ENCODE results near the gene XCL2.
"Not testable (repeated sequence)": the region's sequence is repeated elsewhere in the genome, so short reads cannot be mapped to it uniquely, and the experiment has no call there.

Gene XCL2

GRCh38 chr1:168554603-168555483, 11.0 kb upstream of the XCL2 start:
- Mint-ChIP-seq H3K4me3 (no peak overlapping the region), H3K27me3 (ENCODE audit: low read depth, poor library complexity) (no peaks in the 10 kb centered on the region), H3K27ac (peak overlapping the region; percentile 21), H3K4me1 (no peaks in the 10 kb centered on the region), H3K36me3 (ENCODE audit: low read depth) (no peaks in the 10 kb centered on the region), H3K9me3 (no peaks in the 10 kb centered on the region)
- DNase-seq, result no peak
- TF ChIP-seq CTCF (IDR thresholded peaks at IDR 0.05), result no peak

- Mint-ChIP-seq H3K9me3 (peaks cover 6% of the 10 kb centered on the region), H3K27me3 (ENCODE audit: low read depth, poor library complexity) (no peaks in the 10 kb centered on the region), H3K36me3 (ENCODE audit: low read depth) (no peaks in the 10 kb centered on the region), H3K4me3 (no peak overlapping the region), H3K4me1 (no peaks in the 10 kb centered on the region), H3K27ac (no peak overlapping the region)
- no peak for TF ChIP-seq CTCF (IDR thresholded peaks at IDR 0.05)
- DNase-seq, result no peak
Measured at GRCh38 chr1:168553680-168554553, 10.1 kb upstream of the XCL2 start.

GRCh38 chr1:168552961-168553360, 9.2 kb upstream of the XCL2 start:
- DNase-seq, result no peak
- no peaks in the 10 kb centered on the region for H3K36me3 Mint-ChIP-seq (ENCODE audit: low read depth)
- H3K4me3 Mint-ChIP-seq, result no peak overlapping the region
- no peaks in the 10 kb centered on the region for H3K27me3 Mint-ChIP-seq (ENCODE audit: low read depth, poor library complexity)
- H3K27ac Mint-ChIP-seq, result no peak overlapping the region
- TF ChIP-seq CTCF (IDR thresholded peaks at IDR 0.05), result no peak
- no peaks in the 10 kb centered on the region for H3K4me1 Mint-ChIP-seq
- peaks cover 16% of the 10 kb centered on the region for H3K9me3 Mint-ChIP-seq

GRCh38 chr1:168551688-168552087, 7.9 kb upstream of the XCL2 start:
- H3K9me3 Mint-ChIP-seq, result peaks cover 18% of the 10 kb centered on the region
- no peaks in the 10 kb centered on the region for H3K4me1 Mint-ChIP-seq
- no peak overlapping the region for H3K27ac Mint-ChIP-seq
- H3K36me3 Mint-ChIP-seq (ENCODE audit: low read depth), result no peaks in the 10 kb centered on the region
- DNase-seq, result no peak
- no peak for TF ChIP-seq CTCF (IDR thresholded peaks at IDR 0.05)
- H3K27me3 Mint-ChIP-seq (ENCODE audit: low read depth, poor library complexity), result no peaks in the 10 kb centered on the region
- H3K4me3 Mint-ChIP-seq, result no peak overlapping the region

GRCh38 chr1:168550971-168551370, 7.2 kb upstream of the XCL2 start:
- no peak for DNase-seq
- Mint-ChIP-seq H3K27ac (no peak overlapping the region), H3K4me1 (no peaks in the 10 kb centered on the region), H3K9me3 (peaks cover 24% of the 10 kb centered on the region), H3K27me3 (ENCODE audit: low read depth, poor library complexity) (no peaks in the 10 kb centered on the region), H3K4me3 (no peak overlapping the region), H3K36me3 (ENCODE audit: low read depth) (no peaks in the 10 kb centered on the region)
- TF ChIP-seq CTCF (IDR thresholded peaks at IDR 0.05), result no peak

GRCh38 chr1:168546553-168546895, 2.7 kb upstream of the XCL2 start:
- H3K4me1 Mint-ChIP-seq; H3K36me3 Mint-ChIP-seq (ENCODE audit: low read depth); DNase-seq; H3K27me3 Mint-ChIP-seq (ENCODE audit: low read depth, poor library complexity); H3K27ac Mint-ChIP-seq; H3K4me3 Mint-ChIP-seq: not testable (repeated sequence)
- peaks cover 24% of the 10 kb centered on the region for H3K9me3 Mint-ChIP-seq
